Stimulated activated CD4-positive, alpha-beta T cell treated with anti-CD3 and anti-CD28 coated beads, Interleukin-4, amount 100 ng/mL, for 48 hours (primary cell): Measurements from ENCODE around the gene RUSF1.
"Not testable (repeated sequence)": the region's sequence is repeated elsewhere in the genome, so short reads cannot be mapped to it uniquely, and the experiment has no call there.

Source experiments
- DNase-seq, 2 donors: peaks; one replicate each; pipeline ENCODE4 v3.0.0-alpha.2; 2020; ENCODE audit warnings: low read depth in 2 of 2

RUSF1 gene

GRCh38 chr16:31487071-31487719 is 21.0 kb downstream of the RUSF1 start:
- DNase-seq = no peak

GRCh38 chr16:31486045-31486444 is 22.1 kb downstream of the RUSF1 start:
- DNase-seq = no peak

GRCh38 chr16:31485571-31485970 is 22.6 kb downstream of the RUSF1 start:
- no peak for DNase-seq

- no peak for DNase-seq
Measured at GRCh38 chr16:31484491-31485171, 23.6 kb downstream of the RUSF1 start.

GRCh38 chr16:31484048-31484447 is 24.1 kb downstream of the RUSF1 start:
- DNase-seq = not testable (repeated sequence)

GRCh38 chr16:31483081-31483480 is 25.1 kb downstream of the RUSF1 start, which contains the start of gene SLC5A2:
Gene SLC5A2 (plus strand): TSS chr16:31483123. CDS start chr16:31483137, 14 bp downstream.
- DNase-seq = no peak

GRCh38 chr16:31480851-31481536 is 27.2 kb downstream of the RUSF1 start:
- DNase-seq = no peak

- no peak for DNase-seq
Measured at GRCh38 chr16:31479751-31480150, 28.4 kb downstream of the RUSF1 start.

GRCh38 chr16:31478956-31479355 is 29.2 kb downstream of the RUSF1 start:
- no peak for DNase-seq

- no peak for DNase-seq
Measured at GRCh38 chr16:31477220-31478216, 30.7 kb downstream of the RUSF1 start.

- peak; percentile 90 to 92 for DNase-seq
Measured at GRCh38 chr16:31476303-31477219, 31.6 kb downstream of the RUSF1 start.

GRCh38 chr16:31475946-31476302 is 32.3 kb downstream of the RUSF1 start:
- no peak for DNase-seq

GRCh38 chr16:31474773-31475738 is 33.1 kb downstream of the RUSF1 start:
- DNase-seq = no peak

GRCh38 chr16:31474173-31474714 is 33.9 kb downstream of the RUSF1 start:
- no peak for DNase-seq

- no peak for DNase-seq
Measured at GRCh38 chr16:31473264-31473984, 34.8 kb downstream of the RUSF1 start.

- peak in 1 of 2 donors; percentile 55 for DNase-seq
Measured at GRCh38 chr16:31472709-31473203, 35.4 kb downstream of the RUSF1 start.

- DNase-seq = no peak
Measured at GRCh38 chr16:31471875-31472708, 36.1 kb downstream of the RUSF1 start, which contains the start of gene TGFB1I1. Gene TGFB1I1 (plus strand): TSS chr16:31472152. CDS start chr16:31472189, 37 bp downstream.
